Hepatocyte (in vitro differentiated cells): ENCODE results near the gene LSM5.

Experiments used
- CTCF ChIP-seq: fragments of 200-600 bp; sonication (generic); IDR thresholded peaks from 2 replicates; pipeline ENCODE4 v1.5.1; 2016; ENCODE audit warnings: antibody characterized with exemption, mild to moderate bottlenecking; ENCODE audit not compliant: poor library complexity
- EZH2 ChIP-seq: fragments of 200-600 bp; sonication (generic); IDR thresholded peaks from 2 replicates; pipeline ENCODE4 v1.6.1; 2016; ENCODE audit warnings: antibody characterized with exemption, mild to moderate bottlenecking, borderline replicate concordance

GRCh38 chr7:32496052-32496813 is 6.1 kb upstream of the LSM5 start:
- TF ChIP-seq CTCF (no peak), EZH2 (no peak)
